GM18951 (cell line): ENCODE results near the gene PCNA.
"Not testable (repeated sequence)": the region's sequence is repeated elsewhere in the genome, so short reads cannot be mapped to it uniquely, and the experiment has no call there.

Experiments used
- POLR2A ChIP-seq: IDR thresholded peaks from 4 replicates; pipeline ENCODE4 v1.6.1; 2011; ENCODE audit warnings: mild to moderate bottlenecking; ENCODE audit not compliant: insufficient read length, insufficient read depth; ENCODE audit errors: extremely low read depth
- in situ Hi-C: fragments of 300-500 bp; cut with MboI; formaldehyde crosslinking; loops from one replicate; pipeline ENCODE4 v1.12.0; 2022; ENCODE audit warnings: low sequenced_read_pairs, mixed read lengths, inconsistent platforms; ENCODE audit not compliant: unreplicated experiment

PCNA gene

DNA sequence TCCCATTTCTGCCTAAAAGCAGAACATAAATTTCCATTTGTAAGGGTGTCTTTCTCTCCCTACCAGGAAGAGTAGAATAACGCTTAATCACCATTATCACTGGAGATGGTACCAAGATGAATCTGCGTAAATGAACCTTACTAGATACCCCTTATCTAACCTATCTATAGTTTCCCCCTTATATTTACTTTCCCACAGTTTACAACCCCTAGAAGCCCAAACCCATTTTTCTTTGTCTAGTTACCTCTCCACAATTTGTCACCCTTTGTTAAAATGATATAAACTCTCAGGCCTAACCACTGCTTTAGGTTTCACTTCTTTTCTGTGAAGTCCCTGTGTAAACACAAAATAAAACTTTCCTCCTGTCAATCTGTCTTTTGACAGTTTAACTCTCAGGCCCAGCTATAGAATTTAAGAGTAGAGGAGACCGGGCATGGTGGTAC is 45.5 kb downstream of the PCNA start:
- in situ Hi-C loops = no loop called here
- TF ChIP-seq POLR2A = no peak

DNA sequence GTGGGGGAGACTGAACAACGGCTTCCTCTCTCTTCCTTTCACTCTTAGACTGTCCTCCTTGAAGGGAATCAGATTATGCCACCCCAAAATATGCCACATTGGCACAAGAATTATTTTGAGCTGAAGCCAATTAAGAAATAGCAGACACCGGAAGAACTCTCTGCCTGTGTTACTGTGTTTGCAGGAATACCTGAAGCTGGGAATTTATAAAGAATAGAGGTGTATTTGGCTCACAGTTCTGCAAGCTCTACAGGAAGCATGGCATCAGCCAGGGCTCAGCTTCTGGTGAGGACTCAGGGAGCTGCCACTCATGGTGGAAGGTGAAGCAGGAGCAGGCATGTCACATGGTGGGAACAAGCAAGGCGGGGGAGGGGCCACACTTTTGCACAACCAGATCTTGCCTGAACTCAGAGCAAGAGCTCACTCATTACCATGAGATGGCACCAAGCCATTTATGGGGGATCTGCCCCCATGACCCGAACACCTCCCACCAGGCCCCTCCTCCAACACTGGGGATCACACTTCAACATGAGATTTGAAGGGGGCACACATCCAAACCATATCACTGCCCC is 46.0 kb downstream of the PCNA start:
- in situ Hi-C loops = no loop called here
- TF ChIP-seq POLR2A = no peak

- no peak for TF ChIP-seq POLR2A
- in situ Hi-C loops = no loop called here
Observed at GRCh38 chr20:5072756-5073659, 46.8 kb downstream of the PCNA start.

DNA sequence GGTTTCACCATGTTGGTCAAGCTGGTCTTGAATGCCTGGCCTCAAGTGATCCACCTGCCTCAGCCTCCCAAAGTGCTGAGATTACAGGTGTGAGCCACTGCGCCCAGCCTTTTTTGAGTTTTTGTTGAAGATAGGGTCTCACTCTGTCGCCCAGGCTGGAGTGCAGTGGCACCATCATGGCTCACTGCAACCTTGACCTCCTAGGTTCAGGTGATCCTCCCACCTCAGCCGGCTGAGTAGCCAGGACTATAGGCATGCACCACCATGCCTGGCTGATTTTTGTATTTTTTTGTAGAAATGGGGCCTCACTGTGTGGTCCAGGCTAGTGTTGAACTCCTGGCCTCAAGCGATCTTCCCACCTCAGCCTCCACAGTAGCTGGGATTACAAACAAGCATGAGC is 47.8 kb downstream of the PCNA start:
- in situ Hi-C loops = not testable (repeated sequence)

GRCh38 chr20:5070570-5070969 is 49.2 kb downstream of the PCNA start:
- TF ChIP-seq POLR2A = no peak
- in situ Hi-C loops = no loop called here

DNA sequence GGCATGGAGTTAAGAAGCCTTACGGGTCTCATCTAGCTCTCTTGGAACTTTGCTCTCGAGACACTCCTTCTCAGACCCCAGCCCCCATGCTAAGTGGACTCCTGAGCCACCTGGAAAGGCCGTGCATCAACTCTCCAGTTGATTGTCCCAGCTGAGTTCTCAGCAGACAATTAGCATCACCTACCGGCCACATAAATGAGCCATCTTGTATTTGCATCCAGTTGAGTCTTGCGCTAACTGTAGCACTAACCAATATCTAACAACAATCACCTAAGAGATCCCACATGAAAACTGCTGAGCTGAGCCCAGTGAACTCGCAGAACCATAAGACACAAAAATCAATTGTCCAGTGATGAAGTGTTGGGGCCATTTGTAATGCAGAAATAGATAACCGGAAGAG is 49.7 kb downstream of the PCNA start:
- TF ChIP-seq POLR2A = no peak
- in situ Hi-C loops = no loop called here

DNA sequence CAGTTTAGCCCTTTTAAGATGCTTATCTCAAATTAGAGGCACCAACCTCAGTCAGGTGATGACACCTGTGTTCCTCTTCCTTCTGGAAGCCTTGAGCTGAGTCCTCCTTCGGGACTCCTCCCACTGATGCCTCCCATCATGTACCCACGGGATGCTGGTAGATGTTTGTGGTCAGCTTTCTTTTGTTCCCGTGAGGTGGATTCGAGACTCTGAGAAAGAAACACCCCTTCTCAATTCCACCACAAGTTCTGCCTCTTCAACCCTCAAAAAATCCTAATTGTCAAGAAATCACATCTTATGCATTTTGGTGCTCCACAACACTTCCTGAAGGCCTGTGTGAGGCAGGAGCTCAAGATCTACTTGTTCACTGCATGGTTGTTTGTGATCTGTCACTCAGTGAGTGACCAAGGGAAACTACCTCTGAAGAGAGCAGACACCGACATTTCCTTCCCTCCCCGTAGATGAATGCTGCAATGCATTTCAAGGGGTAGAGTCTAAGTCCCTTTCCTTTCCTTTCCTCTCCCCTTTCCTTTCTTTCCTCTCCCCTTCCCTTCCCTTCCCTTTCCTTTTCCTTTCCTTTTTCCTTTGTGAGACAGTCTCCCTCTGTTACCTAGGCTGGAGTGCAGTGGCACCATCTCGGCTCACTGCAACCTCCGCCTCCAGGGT is 50.5 kb downstream of the PCNA start:
- TF ChIP-seq POLR2A = no peak
- in situ Hi-C loops = no loop called here

- no peak for TF ChIP-seq POLR2A
- in situ Hi-C loops = no loop called here
Observed at GRCh38 chr20:5067877-5068645, 51.7 kb downstream of the PCNA start.

DNA sequence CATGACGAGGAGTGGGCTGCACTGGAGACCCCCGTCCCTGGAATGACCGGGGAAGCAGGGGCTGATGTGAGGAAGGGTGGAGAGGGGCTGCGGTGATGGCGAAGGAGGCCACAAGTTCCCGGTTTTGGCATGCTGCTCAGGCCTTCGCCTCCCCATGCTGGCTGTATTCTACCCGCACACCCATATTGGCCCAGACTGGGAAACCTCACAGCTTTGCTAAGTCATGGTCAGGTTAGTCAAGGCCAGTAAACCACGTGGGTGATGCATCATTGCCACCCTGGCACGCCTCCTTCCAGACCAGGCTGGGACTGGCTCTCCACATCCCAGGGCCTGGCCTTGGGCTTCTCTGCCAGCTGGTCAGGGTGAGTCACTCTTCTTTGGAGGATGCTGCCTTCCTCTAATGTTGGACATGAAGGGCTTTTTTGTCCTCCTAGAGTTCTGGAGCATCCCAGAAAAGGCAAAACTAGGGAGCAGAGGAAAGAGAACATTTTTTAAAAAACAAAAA is 53.8 kb downstream of the PCNA start:
- no peak for TF ChIP-seq POLR2A
- in situ Hi-C loops = no loop called here

GRCh38 chr20:5065166-5065878 is 54.4 kb downstream of the PCNA start:
- no peak for TF ChIP-seq POLR2A
- in situ Hi-C loops = no loop called here
